Immature natural killer cell (primary cell): ENCODE results near the gene RGMB. TPM values are rescaled to one million over a fixed set of nuclear protein-coding genes. Genes with fewer than 3 reads are reported as not detected.
A peak's percentile ranks its signal among the peaks of the same experiment; 100 is the strongest.

Source experiments
- DNase-seq, 3 donors: peaks; one replicate each; pipeline ENCODE4 v3.0.0; 2022; ENCODE audit warnings: mixed read lengths in 1 of 3
- H3K27ac Mint-ChIP-seq, 6 donors: one replicate each; pipeline ENCODE4 v1.8.0; 2020; ENCODE audit warnings: mixed read lengths in 6 of 6, mild to moderate bottlenecking in 5 of 6, inconsistent platforms in 4 of 6, moderate library complexity in 3 of 6
- H3K27me3 Mint-ChIP-seq, 3 donors: one replicate each; pipeline ENCODE4 v1.8.0; 2020 to 2021; ENCODE audit warnings: low read depth in 3 of 3, mild to moderate bottlenecking in 3 of 3, mixed read lengths in 3 of 3, moderate library complexity in 3 of 3, inconsistent platforms in 1 of 3
- H3K36me3 Mint-ChIP-seq, 3 donors: one replicate each; pipeline ENCODE4 v1.8.0; 2020; ENCODE audit warnings: mixed read lengths in 3 of 3, inconsistent platforms in 2 of 3, mild to moderate bottlenecking in 2 of 3
- H3K4me1 Mint-ChIP-seq, 2 donors: one replicate each; pipeline ENCODE4 v1.8.0; 2020; ENCODE audit warnings: inconsistent platforms in 2 of 2, mild to moderate bottlenecking in 2 of 2, mixed read lengths in 2 of 2, moderate library complexity in 1 of 2
- H3K4me3 Mint-ChIP-seq, 5 donors: one replicate each; pipeline ENCODE4 v1.8.0; 2020; ENCODE audit warnings: mild to moderate bottlenecking in 5 of 5, mixed read lengths in 5 of 5, inconsistent platforms in 3 of 5, moderate library complexity in 3 of 5
- H3K9me3 Mint-ChIP-seq, 6 donors: one replicate each; pipeline ENCODE4 v1.8.0; 2020; ENCODE audit warnings: mild to moderate bottlenecking in 6 of 6, mixed read lengths in 6 of 6, inconsistent platforms in 4 of 6, moderate library complexity in 3 of 6
- polyA plus RNA-seq, 3 donors: library from polyadenylated mRNA; unstranded; fragments of 300-500 nt; fragmentation: Illumina TruSeq; gene quantifications; one replicate each; pipeline ENCODE4 v1.2.3, GENCODE V29; 2021

RGMB gene
- polyA plus RNA-seq, 3 donors from 2014 or later, result 0.27 TPM; not detected in 2

DNA sequence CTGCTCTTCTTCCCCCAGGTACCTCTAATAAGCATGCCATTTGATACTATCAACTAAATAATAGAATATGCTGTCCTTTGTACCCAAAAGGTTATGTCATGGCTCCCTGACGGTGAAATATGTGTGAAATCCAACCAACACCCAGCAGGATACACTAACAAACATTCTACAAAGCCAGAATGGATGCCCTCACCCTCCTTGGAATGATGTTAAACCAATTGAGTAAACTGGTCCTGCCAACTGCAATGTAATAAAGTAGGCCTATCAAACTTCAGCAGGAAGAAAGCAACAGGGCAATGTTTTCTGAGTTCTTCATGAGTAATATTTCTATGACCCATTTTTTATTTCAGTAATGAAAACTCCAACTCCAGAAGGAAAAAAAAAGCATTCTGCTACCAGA is 24.9 kb downstream of the RGMB start:
- no peak overlapping the region for H3K4me3 Mint-ChIP-seq
- no peak for DNase-seq
- no peak overlapping the region for H3K27ac Mint-ChIP-seq
- no peaks in the 10 kb centered on the region for H3K36me3 Mint-ChIP-seq
- H3K27me3 Mint-ChIP-seq, result peaks cover 0 to 7% (median 1%) of the 10 kb centered on the region in 3 donors
- no peaks in the 10 kb centered on the region for H3K9me3 Mint-ChIP-seq
- no peaks in the 10 kb centered on the region for H3K4me1 Mint-ChIP-seq

DNA sequence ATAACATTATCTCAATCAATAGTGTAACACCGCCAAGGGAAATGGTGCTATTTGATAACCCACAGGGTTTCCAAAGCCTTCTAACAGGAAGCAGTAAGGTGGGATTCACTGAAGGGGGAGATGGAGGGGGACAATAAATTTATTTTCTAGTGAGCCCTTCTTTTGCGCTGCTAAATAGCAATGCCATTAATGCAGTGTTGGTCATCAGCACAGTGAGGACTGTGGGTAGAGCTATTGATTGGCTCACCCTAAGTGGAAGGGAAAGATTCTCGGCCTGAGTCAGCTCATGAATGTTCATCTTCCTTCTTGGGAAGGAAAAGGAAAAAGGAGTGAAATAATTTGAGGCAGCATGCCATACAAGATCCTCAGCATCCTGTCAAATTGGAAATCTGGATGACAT is 25.4 kb downstream of the RGMB start:
- H3K4me1 Mint-ChIP-seq, result no peaks in the 10 kb centered on the region
- no peak overlapping the region for H3K27ac Mint-ChIP-seq

DNA sequence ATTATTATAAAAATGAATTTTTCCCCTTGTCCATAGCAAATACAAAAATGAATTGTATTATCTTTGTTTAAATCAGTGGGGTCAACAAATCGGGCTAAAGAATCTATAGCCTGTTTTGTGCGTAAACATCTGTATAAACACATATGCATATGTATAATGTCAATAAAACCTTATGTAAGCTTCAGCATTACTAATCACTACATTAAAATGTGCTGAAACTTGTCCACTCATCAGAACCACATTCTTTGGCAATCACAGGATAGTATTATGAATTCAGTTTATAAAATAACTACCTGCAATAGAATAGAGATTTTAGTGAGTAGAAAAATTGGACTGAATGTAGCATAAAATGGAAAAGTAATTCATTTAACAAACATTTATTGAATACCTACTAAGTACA is 30.6 kb downstream of the RGMB start:
- peaks cover 0 to 7% (median 6%) of the 10 kb centered on the region in 3 donors for H3K27me3 Mint-ChIP-seq
- H3K4me1 Mint-ChIP-seq, result no peaks in the 10 kb centered on the region
- H3K4me3 Mint-ChIP-seq, result no peak overlapping the region
- peaks cover 14 to 28% (median 21%) of the 10 kb centered on the region in 6 donors for H3K9me3 Mint-ChIP-seq
- DNase-seq, result no peak
- H3K36me3 Mint-ChIP-seq, result peaks cover 14 to 24% (median 17%) of the 10 kb centered on the region in 3 donors
- no peak overlapping the region for H3K27ac Mint-ChIP-seq

More for the DNA sequence above, 25.4 kb downstream of the RGMB start:
- no peaks in the 10 kb centered on the region for H3K36me3 Mint-ChIP-seq
- H3K27me3 Mint-ChIP-seq, result peaks cover 0 to 7% (median 1%) of the 10 kb centered on the region in 3 donors
- no peaks in the 10 kb centered on the region for H3K9me3 Mint-ChIP-seq
- H3K4me3 Mint-ChIP-seq, result no peak overlapping the region
- no peak for DNase-seq

DNA sequence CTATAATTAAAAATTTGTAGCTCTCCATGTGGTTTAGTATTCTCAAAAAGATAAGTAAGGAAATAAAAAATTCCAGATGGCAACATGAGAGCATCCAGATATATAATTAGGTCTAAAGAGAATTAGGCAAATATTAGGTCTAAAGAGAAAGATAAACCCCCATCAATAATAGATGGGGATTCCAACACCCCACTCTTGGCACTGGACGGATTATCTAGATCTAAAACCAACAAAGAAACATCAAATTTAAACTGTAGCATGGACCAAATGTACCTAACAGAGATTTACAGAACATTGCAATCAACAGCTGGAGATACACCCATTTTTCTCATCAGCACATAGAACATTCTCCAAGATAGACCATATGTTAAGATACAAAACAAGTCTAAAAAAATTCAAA is 31.6 kb downstream of the RGMB start:
- H3K4me3 Mint-ChIP-seq, result no peak overlapping the region
- H3K36me3 Mint-ChIP-seq, result peaks cover 14 to 25% (median 17%) of the 10 kb centered on the region in 3 donors
- H3K27ac Mint-ChIP-seq, result no peak overlapping the region
- peaks cover 0 to 7% (median 5%) of the 10 kb centered on the region in 3 donors for H3K27me3 Mint-ChIP-seq
- no peak for DNase-seq
- H3K4me1 Mint-ChIP-seq, result no peaks in the 10 kb centered on the region
- H3K9me3 Mint-ChIP-seq, result peaks cover 14 to 28% (median 21%) of the 10 kb centered on the region in 6 donors

GRCh38 chr5:98807806-98808205 is 34.3 kb downstream of the RGMB start:
- H3K27ac Mint-ChIP-seq, result no peak overlapping the region
- peaks cover 14 to 28% (median 21%) of the 10 kb centered on the region in 6 donors for H3K9me3 Mint-ChIP-seq
- peaks cover 14 to 25% (median 17%) of the 10 kb centered on the region in 3 donors for H3K36me3 Mint-ChIP-seq
- no peak for DNase-seq
- no peak overlapping the region for H3K4me3 Mint-ChIP-seq
- H3K4me1 Mint-ChIP-seq, result no peaks in the 10 kb centered on the region
- H3K27me3 Mint-ChIP-seq, result peaks cover 0 to 7% (median 0%) of the 10 kb centered on the region in 3 donors

DNA sequence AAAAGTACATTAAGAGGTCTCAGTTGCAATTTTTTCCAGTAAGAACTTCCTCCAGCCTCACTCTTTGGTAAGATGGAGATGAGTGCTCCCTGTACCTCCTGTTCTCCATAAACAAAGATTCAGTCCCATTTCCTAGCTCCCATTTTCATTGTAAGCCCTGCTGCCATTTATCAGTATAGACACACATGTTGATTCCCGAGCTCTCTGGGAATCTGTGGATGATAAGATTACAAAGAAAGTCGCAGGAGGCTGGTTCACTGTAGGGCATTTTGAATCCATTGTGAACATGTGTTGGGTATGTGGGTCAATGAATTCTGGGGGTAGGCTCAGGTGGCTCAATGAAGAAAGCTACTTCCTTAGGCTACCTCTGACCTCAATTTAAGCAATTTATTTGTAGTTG is 36.7 kb downstream of the RGMB start:
- no peak for DNase-seq
- Mint-ChIP-seq H3K9me3 (peaks cover 13 to 26% (median 19%) of the 10 kb centered on the region in 6 donors), H3K27ac (no peak overlapping the region), H3K4me1 (no peaks in the 10 kb centered on the region), H3K27me3 (peaks cover 0 to 7% (median 0%) of the 10 kb centered on the region in 3 donors), H3K36me3 (peaks cover 11 to 23% (median 14%) of the 10 kb centered on the region in 3 donors), H3K4me3 (no peak overlapping the region)

DNA sequence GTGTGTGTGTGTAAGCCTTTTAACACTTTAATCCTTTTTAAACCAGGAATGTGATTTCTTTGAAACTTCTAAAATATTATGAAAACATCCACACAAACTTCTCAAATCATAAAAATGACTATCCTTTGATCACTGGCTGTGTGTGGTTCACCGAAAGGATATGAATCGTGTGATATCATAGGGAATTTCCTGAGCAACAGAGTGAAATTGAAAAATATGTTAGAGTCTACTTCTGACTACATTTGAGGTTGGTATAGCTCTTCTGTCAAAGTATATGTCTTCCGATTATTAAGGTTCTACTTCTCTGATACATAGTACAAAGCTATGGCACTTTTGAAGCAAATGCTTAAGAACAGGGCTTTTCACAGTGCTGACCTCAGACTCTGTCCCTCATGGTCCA is 40.3 kb downstream of the RGMB start:
- Mint-ChIP-seq H3K9me3 (peaks cover 0 to 12% (median 0%) of the 10 kb centered on the region in 6 donors), H3K36me3 (peaks cover 3 to 8% (median 4%) of the 10 kb centered on the region in 3 donors), H3K4me1 (no peaks in the 10 kb centered on the region), H3K4me3 (no peak overlapping the region), H3K27ac (no peak overlapping the region), H3K27me3 (peaks cover 0 to 1% (median 0%) of the 10 kb centered on the region in 3 donors)
- DNase-seq, result no peak

DNA sequence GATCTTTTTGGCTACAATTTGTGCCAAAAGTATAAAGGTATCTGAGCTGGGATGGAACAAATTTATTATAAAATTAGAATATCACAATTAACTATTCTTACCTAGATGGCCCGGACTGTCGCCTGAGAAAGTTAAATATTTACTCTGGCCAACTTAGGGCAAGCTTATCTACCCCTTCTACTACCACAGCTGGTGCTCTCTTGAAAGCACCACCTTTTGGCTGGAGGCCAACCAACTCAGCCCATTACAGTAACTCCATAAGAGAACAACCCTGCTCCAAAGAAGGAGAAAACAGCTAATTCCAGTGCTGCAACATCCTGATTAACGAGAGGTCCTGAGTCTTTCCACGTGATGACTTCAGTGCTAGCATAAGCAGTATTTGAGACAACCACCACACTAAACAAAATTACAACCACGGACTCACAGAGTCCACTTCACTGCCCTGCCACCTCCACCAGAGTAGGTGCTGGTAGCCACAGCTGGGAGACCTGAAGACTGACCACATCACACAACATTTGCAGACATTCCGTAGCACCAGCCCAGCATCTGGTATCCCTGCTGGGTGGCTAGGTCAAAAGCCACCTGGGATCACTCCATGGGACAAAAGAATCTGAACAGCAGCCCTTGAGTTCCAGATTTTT is 43.2 kb downstream of the RGMB start:
- H3K9me3 Mint-ChIP-seq, result peaks cover 0 to 5% (median 2%) of the 10 kb centered on the region in 6 donors
- peaks cover 0 to 1% (median 0%) of the 10 kb centered on the region in 3 donors for H3K27me3 Mint-ChIP-seq
- no peak overlapping the region for H3K4me3 Mint-ChIP-seq
- DNase-seq, result no peak
- H3K4me1 Mint-ChIP-seq, result no peaks in the 10 kb centered on the region
- peaks cover 5 to 10% (median 8%) of the 10 kb centered on the region in 3 donors for H3K36me3 Mint-ChIP-seq
- H3K27ac Mint-ChIP-seq, result no peak overlapping the region

GRCh38 chr5:98825582-98826375 is 52.3 kb downstream of the RGMB start:
- Mint-ChIP-seq H3K36me3 (peaks cover 0 to 7% (median 0%) of the 10 kb centered on the region in 3 donors), H3K4me3 (no peak overlapping the region), H3K4me1 (no peaks in the 10 kb centered on the region), H3K9me3 (peaks cover 0 to 5% (median 0%) of the 10 kb centered on the region in 6 donors), H3K27me3 (no peaks in the 10 kb centered on the region), H3K27ac (no peak overlapping the region)
- no peak for DNase-seq

GRCh38 chr5:98827161-98827560 is 53.7 kb downstream of the RGMB start:
- no peak overlapping the region for H3K27ac Mint-ChIP-seq
- no peaks in the 10 kb centered on the region for H3K27me3 Mint-ChIP-seq
- no peaks in the 10 kb centered on the region for H3K9me3 Mint-ChIP-seq
- no peak overlapping the region for H3K4me3 Mint-ChIP-seq
- peaks cover 0 to 7% (median 0%) of the 10 kb centered on the region in 3 donors for H3K36me3 Mint-ChIP-seq
- no peak for DNase-seq
- no peaks in the 10 kb centered on the region for H3K4me1 Mint-ChIP-seq

- no peaks in the 10 kb centered on the region for H3K27me3 Mint-ChIP-seq
- no peak overlapping the region for H3K4me3 Mint-ChIP-seq
Observed at GRCh38 chr5:98827588-98828284, 54.3 kb downstream of the RGMB start.

DNA sequence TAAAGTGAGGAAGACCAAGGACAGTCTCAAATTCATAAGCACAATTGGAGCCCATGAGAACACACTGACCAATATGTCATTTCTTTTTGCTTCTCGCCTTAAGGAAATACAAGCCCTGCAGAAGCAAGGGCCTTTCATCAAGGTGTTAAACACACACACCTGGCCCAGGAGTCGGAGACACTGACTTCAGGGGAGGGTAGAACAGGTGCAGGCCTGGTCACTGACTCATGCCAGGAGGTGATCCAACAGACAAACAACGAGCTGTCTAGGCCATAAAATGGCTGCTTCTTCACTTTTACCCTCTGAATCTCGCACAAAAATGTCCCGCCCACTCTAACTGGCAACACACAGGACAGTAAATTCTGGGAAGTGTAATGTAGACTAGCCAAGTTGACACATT is 62.7 kb downstream of the RGMB start:
- Mint-ChIP-seq H3K4me1 (peaks cover 2 to 4% of the 10 kb centered on the region in 2 donors), H3K27me3 (no peaks in the 10 kb centered on the region), H3K36me3 (peaks cover 3 to 15% (median 8%) of the 10 kb centered on the region in 3 donors)

More at GRCh38 chr5:98827588-98828284, 54.3 kb downstream of the RGMB start:
- H3K4me1 Mint-ChIP-seq, result no peaks in the 10 kb centered on the region
- no peaks in the 10 kb centered on the region for H3K9me3 Mint-ChIP-seq
- DNase-seq, result no peak
- no peak overlapping the region for H3K27ac Mint-ChIP-seq
- peaks cover 0 to 3% (median 0%) of the 10 kb centered on the region in 3 donors for H3K36me3 Mint-ChIP-seq

GRCh38 chr5:98839469-98840383 is 66.3 kb downstream of the RGMB start:
- peaks cover 3 to 8% (median 8%) of the 10 kb centered on the region in 3 donors for H3K36me3 Mint-ChIP-seq
- no peak overlapping the region for H3K27ac Mint-ChIP-seq
- peak overlapping the region; percentile 25 to 64 (median 49) for H3K4me3 Mint-ChIP-seq
- H3K27me3 Mint-ChIP-seq, result no peaks in the 10 kb centered on the region
- peaks cover 0 to 3% (median 0%) of the 10 kb centered on the region in 6 donors for H3K9me3 Mint-ChIP-seq
- DNase-seq, result peak in 1 of 3 donors; percentile 4
- H3K4me1 Mint-ChIP-seq, result peaks cover 2 to 4% of the 10 kb centered on the region in 2 donors

More for the DNA sequence above, 62.7 kb downstream of the RGMB start:
- no peaks in the 10 kb centered on the region for H3K9me3 Mint-ChIP-seq
- no peak overlapping the region for H3K4me3 Mint-ChIP-seq
- no peak overlapping the region for H3K27ac Mint-ChIP-seq
- no peak for DNase-seq
